H9 (cell line): ENCODE measurements around the gene COA1. TPM values are rescaled to one million over a fixed set of nuclear protein-coding genes. Genes with fewer than 3 reads are reported as not detected.

ENCODE experiments used
- DNase-seq: peaks from one replicate; pipeline ENCODE4 v3.0.0-alpha.2; 2017
- H2AFZ ChIP-seq: one replicate; pipeline ENCODE4 v1.6.1; 2013; ENCODE audit warnings: mild to moderate bottlenecking, low read length, control low read depth, moderate library complexity
- H2AK5ac ChIP-seq: 2 replicates; pipeline ENCODE4 v1.6.1; 2013; ENCODE audit warnings: low read length, control low read depth, mixed read lengths; ENCODE audit not compliant: insufficient read length
- H2BK120ac ChIP-seq: one replicate; pipeline ENCODE4 v1.6.1; 2013; ENCODE audit warnings: low read depth, mild to moderate bottlenecking, low read length, control low read depth, inconsistent platforms; ENCODE audit not compliant: poor library complexity, severe bottlenecking
- H2BK12ac ChIP-seq: 2 replicates; pipeline ENCODE4 v1.6.1; 2013; ENCODE audit warnings: low read length, control low read depth, mixed read lengths, low read depth; ENCODE audit not compliant: insufficient read length
- H2BK15ac ChIP-seq: 2 replicates; pipeline ENCODE4 v1.6.1; 2013; ENCODE audit warnings: low read depth, low read length, control low read depth
- H2BK20ac ChIP-seq: one replicate; pipeline ENCODE4 v1.6.1; 2013; ENCODE audit warnings: low read depth, mild to moderate bottlenecking, low read length, control low read depth, inconsistent platforms; ENCODE audit not compliant: poor library complexity, severe bottlenecking
- H2BK5ac ChIP-seq: 2 replicates; pipeline ENCODE4 v1.6.1; 2013; ENCODE audit warnings: low read length, control low read depth, mixed read lengths; ENCODE audit not compliant: insufficient read length
- H3K14ac ChIP-seq: 2 replicates; pipeline ENCODE4 v1.6.1; 2013; ENCODE audit warnings: low read length, control low read depth; ENCODE audit not compliant: insufficient read depth
- H3K18ac ChIP-seq: 2 replicates; pipeline ENCODE4 v1.6.1; 2013; ENCODE audit warnings: low read depth, mild to moderate bottlenecking, mixed read lengths, low read length, control low read depth; ENCODE audit not compliant: insufficient read length
- H3K23ac ChIP-seq: 2 replicates; pipeline ENCODE4 v1.6.1; 2013; ENCODE audit warnings: low read length, control low read depth, mixed read lengths, low read depth; ENCODE audit not compliant: insufficient read length
- H3K23me2 ChIP-seq: 2 replicates; pipeline ENCODE4 v1.6.1; 2013; ENCODE audit warnings: low read depth, mild to moderate bottlenecking, mixed read lengths, low read length, control low read depth; ENCODE audit not compliant: insufficient read length, poor library complexity, severe bottlenecking
- H3K27ac ChIP-seq: 2 replicates; pipeline ENCODE4 v1.5.1; 2013; ENCODE audit warnings: low read length, control low read depth, mixed read lengths, low read depth; ENCODE audit not compliant: insufficient read length
- H3K27me3 ChIP-seq: 2 replicates; pipeline ENCODE4 v1.6.1; 2013; ENCODE audit warnings: low read length, control low read depth, inconsistent platforms; ENCODE audit not compliant: insufficient read depth
- H3K4ac ChIP-seq: 2 replicates; pipeline ENCODE4 v1.6.1; 2013; ENCODE audit warnings: low read depth, mild to moderate bottlenecking, control low read depth, inconsistent platforms, low read length, moderate library complexity
- H3K4me1 ChIP-seq: 2 replicates; pipeline ENCODE4 v1.6.1; 2013; ENCODE audit warnings: low read length, control low read depth, inconsistent platforms; ENCODE audit not compliant: insufficient read depth
- H3K4me2 ChIP-seq: 2 replicates; pipeline ENCODE4 v1.6.1; 2013; ENCODE audit warnings: low read length, control low read depth, mixed read lengths; ENCODE audit not compliant: insufficient read length, insufficient read depth
- H3K56ac ChIP-seq: 2 replicates; pipeline ENCODE4 v1.6.1; 2013; ENCODE audit warnings: low read depth, mild to moderate bottlenecking, mixed read lengths, low read length, control low read depth; ENCODE audit not compliant: insufficient read length
- H3K79me1 ChIP-seq: 2 replicates; pipeline ENCODE4 v1.6.1; 2013; ENCODE audit warnings: low read depth, mild to moderate bottlenecking, moderate library complexity, low read length, control low read depth, inconsistent platforms; ENCODE audit not compliant: insufficient read depth, poor library complexity, severe bottlenecking
- H3K79me2 ChIP-seq: 2 replicates; pipeline ENCODE4 v1.6.1; 2013; ENCODE audit warnings: low read length, control low read depth, inconsistent platforms; ENCODE audit not compliant: insufficient read depth
- H3K9ac ChIP-seq: 2 replicates; pipeline ENCODE4 v1.6.1; 2013; ENCODE audit warnings: low read length, control low read depth, mixed read lengths; ENCODE audit not compliant: insufficient read length; ENCODE audit errors: extremely low read depth
- H3K9me3 ChIP-seq: one replicate; pipeline ENCODE4 v1.6.1; 2013; ENCODE audit warnings: low read depth, low read length, inconsistent platforms; ENCODE audit not compliant: control insufficient read depth
- H3T11ph ChIP-seq: one replicate; pipeline ENCODE4 v1.6.1; 2013; ENCODE audit warnings: mild to moderate bottlenecking, low read length, control low read depth, inconsistent platforms
- H4K20me1 ChIP-seq: one replicate; pipeline ENCODE4 v1.6.1; 2013; ENCODE audit not compliant: control insufficient read depth, insufficient read length, insufficient read depth
- H4K5ac ChIP-seq: 2 replicates; pipeline ENCODE4 v1.6.1; 2013; ENCODE audit warnings: low read depth, mild to moderate bottlenecking, mixed read lengths, low read length, control low read depth; ENCODE audit not compliant: insufficient read length
- H4K8ac ChIP-seq: replicated peaks from 2 replicates; pipeline ENCODE4 v1.6.1; 2013; ENCODE audit warnings: low read length, control low read depth, mixed read lengths, low read depth; ENCODE audit not compliant: insufficient read length
- H4K91ac ChIP-seq: 2 replicates; pipeline ENCODE4 v1.6.1; 2013; ENCODE audit warnings: low read depth, mild to moderate bottlenecking, moderate library complexity, mixed read lengths, low read length, control low read depth; ENCODE audit not compliant: insufficient read length
- H3K27ac Mint-ChIP-seq, 3 experiments: 2 replicates in 2 of 3; 3 replicates in 1 of 3; pipeline ENCODE4 v1.8.0; 2020 to 2021; ENCODE audit warnings: mixed read lengths in 3 of 3, mild to moderate bottlenecking in 1 of 3, moderate library complexity in 1 of 3
- H3K27me3 Mint-ChIP-seq: 2 replicates; pipeline ENCODE4 v1.8.0; 2021; ENCODE audit warnings: low read depth, mild to moderate bottlenecking, moderate library complexity, mixed read lengths
- H3K36me3 Mint-ChIP-seq, 3 experiments: 2 replicates in 2 of 3; 3 replicates in 1 of 3; pipeline ENCODE4 v1.8.0; 2020 to 2021; ENCODE audit warnings: low read depth in 3 of 3, mixed read lengths in 3 of 3; ENCODE audit not compliant: insufficient read depth in 1 of 3
- H3K4me1 Mint-ChIP-seq, 2 experiments: 2 replicates each; pipeline ENCODE4 v1.8.0; 2020; ENCODE audit warnings: mixed read lengths in 2 of 2
- H3K4me3 Mint-ChIP-seq, 2 experiments: 2 replicates in 1 of 2; 3 replicates in 1 of 2; pipeline ENCODE4 v1.8.0; 2020 to 2021; ENCODE audit warnings: mild to moderate bottlenecking in 2 of 2, mixed read lengths in 2 of 2, moderate library complexity in 1 of 2
- H3K9me3 Mint-ChIP-seq, 2 experiments: 2 replicates in 1 of 2; 3 replicates in 1 of 2; pipeline ENCODE4 v1.8.0; 2020; ENCODE audit warnings: mild to moderate bottlenecking in 2 of 2, mixed read lengths in 2 of 2, moderate library complexity in 1 of 2
- CTCF ChIP-seq: fragments of 200-600 bp; sonication (generic); conservative IDR thresholded peaks from 3 replicates; pipeline ENCODE4 v1.8.0; 2021; ENCODE audit warnings: antibody characterized with exemption, mild to moderate bottlenecking
- WGBS: extraction: QIAGEN DNeasy Blood & Tissue Kit; methylation state at CpG from one replicate; pipeline ENCODE4 v1.1.7; 2013; ENCODE audit warnings: missing lambda C conversion rate, low lambda C conversion rate, mixed read lengths; ENCODE audit not compliant: insufficient read length; ENCODE audit errors: extremely low coverage; 5-methylcytosine and 5-hydroxymethylcytosine counted together
- total RNA-seq: library from RNA; stranded (reverse); gene quantifications from 2 replicates; pipeline ENCODE4 v1.2.1, GENCODE V29; 2021

Gene COA1
- total RNA-seq, 1 experiment from 2014 or later = 138 TPM

GRCh38 chr7:43646603-43647338 lies 82.6 kb downstream of the COA1 start:
- H3T11ph ChIP-seq = no peak overlapping the region
- no peak overlapping the region for H3K23ac ChIP-seq
- H3K4me2 ChIP-seq = no peak overlapping the region
- H3K14ac ChIP-seq = peak overlapping the region; percentile 14; the same call in 1 of the 2 replicates
- no peak overlapping the region for H3K4ac ChIP-seq
- H3K23me2 ChIP-seq = no peaks in the 10 kb centered on the region
- peak overlapping the region; percentile 37 for H3K18ac ChIP-seq
- H3K9ac ChIP-seq = no peak overlapping the region
- H3K4me1 ChIP-seq = peaks cover 17% of the 10 kb centered on the region; the same call in 1 of the 2 replicates
- WGBS = no CpG with 5 or more reads among the region's 8 CpGs
- no peak overlapping the region for H4K5ac ChIP-seq
- Mint-ChIP-seq H3K4me1 (peaks cover 40 to 49% of the 10 kb centered on the region in 2 experiments), H3K9me3 (no peaks in the 10 kb centered on the region), H3K27ac (peak overlapping the region; percentile 84 to 98 (median 97)), H3K27me3 (no peaks in the 10 kb centered on the region), H3K4me3 (peak overlapping the region in 1 of 2 experiments; percentile 8; a peak in 1 of 5 replicates), H3K36me3 (peaks cover 28 to 59% (median 57%) of the 10 kb centered on the region in 3 experiments; a peak in 6 of 7 replicates)
- H3K27ac ChIP-seq = peak overlapping the region; percentile 89
- H2AK5ac ChIP-seq = no peak overlapping the region
- H2BK120ac ChIP-seq = no peak overlapping the region
- no peak overlapping the region for H4K8ac ChIP-seq
- DNase-seq = no peak
- no peak overlapping the region for H2BK15ac ChIP-seq
- no peaks in the 10 kb centered on the region for H3K79me1 ChIP-seq
- H3K56ac ChIP-seq = no peak overlapping the region
- no peaks in the 10 kb centered on the region for H4K20me1 ChIP-seq
- no peak overlapping the region for H2BK12ac ChIP-seq
- no peak overlapping the region for H2BK20ac ChIP-seq
- TF ChIP-seq CTCF = no peak
- H3K27me3 ChIP-seq = no peaks in the 10 kb centered on the region
- no peak overlapping the region for H2AFZ ChIP-seq
- no peak overlapping the region for H4K91ac ChIP-seq
- H3K79me2 ChIP-seq = peaks cover 2% of the 10 kb centered on the region; the same call in 1 of the 2 replicates
- no peaks in the 10 kb centered on the region for H3K9me3 ChIP-seq
- H2BK5ac ChIP-seq = no peak overlapping the region
